ENCODE data around the gene AGR2.
"Not testable (repeated sequence)": the region's sequence is repeated elsewhere in the genome, so short reads cannot be mapped to it uniquely, and the experiment has no call there.

The AGR2 gene

GRCh38 chr7:16804674-16805439 is at the start of gene AGR2:
Gene AGR2 (minus strand): TSS chr7:16804999. CDS start chr7:16801796, 3,203 bp downstream.
- peak within 1 kb of the TSS; percentile 71 for H3K27ac ChIP-seq
- DNase-seq (ENCODE audit: low read depth, low spot score): peak; percentile 89

- DNase-seq (ENCODE audit: low read depth, low spot score); H3K27ac ChIP-seq: not testable (repeated sequence)
These were observed 48.4 kb upstream of the AGR2 start for GRCh38 chr7:16853189-16853588.

GRCh38 chr7:16851829-16852228 is 47.0 kb upstream of the AGR2 start:
- DNase-seq (ENCODE audit: low read depth, low spot score): no peak
- no peak overlapping the region for H3K27ac ChIP-seq

GRCh38 chr7:16850614-16851466 is 46.0 kb upstream of the AGR2 start:
- no peak overlapping the region for H3K27ac ChIP-seq
- DNase-seq (ENCODE audit: low read depth, low spot score): no peak

DNA sequence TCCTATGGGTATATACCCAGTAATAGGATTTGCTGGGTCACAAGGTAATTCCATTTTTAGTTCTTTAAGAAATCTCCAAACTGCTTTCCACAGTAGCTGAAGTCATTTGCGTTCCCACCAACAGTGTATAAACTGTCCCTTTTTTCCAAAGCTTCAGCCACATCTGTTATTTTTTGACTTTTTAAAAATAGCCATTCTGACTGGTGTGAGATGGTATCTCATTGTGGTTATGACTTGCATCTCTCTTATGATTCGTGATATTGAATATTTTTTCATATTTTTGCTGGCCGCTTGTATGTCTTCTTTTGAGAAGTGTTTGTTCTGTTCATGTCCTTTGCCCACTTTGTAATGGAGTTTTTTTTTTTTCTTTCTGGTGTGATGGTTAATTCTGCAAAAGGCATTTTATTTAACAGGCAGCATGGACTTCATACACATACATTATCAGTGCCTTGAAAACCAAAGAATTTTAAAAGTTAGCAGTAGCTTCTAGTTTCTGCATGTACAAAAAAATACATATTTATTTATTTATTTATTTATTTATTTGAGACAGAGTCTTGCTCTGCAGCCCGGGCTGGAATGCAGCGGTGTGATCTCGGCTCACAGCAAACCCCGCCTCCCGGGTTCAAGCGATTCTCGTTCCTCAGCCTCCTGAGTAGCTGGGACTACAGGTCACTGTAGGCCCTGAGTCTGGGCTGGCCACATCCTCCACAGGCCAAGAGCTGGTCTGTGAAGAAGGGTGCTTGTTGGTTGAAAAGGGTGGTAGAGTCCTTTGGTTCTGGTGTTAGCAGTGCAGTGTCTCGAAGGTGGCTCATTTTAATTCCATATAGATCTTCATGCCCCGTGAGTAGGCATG is 44.7 kb upstream of the AGR2 start:
- DNase-seq (ENCODE audit: low read depth, low spot score): no peak
- no peak overlapping the region for H3K27ac ChIP-seq

- peak; percentile 24 for DNase-seq (ENCODE audit: low read depth, low spot score)
- peak overlapping the region; percentile 22 for H3K27ac ChIP-seq
These were observed 42.6 kb upstream of the AGR2 start for GRCh38 chr7:16847381-16847860.

GRCh38 chr7:16846601-16847165 is 41.9 kb upstream of the AGR2 start:
- peak overlapping the region; percentile 22 for H3K27ac ChIP-seq
- DNase-seq (ENCODE audit: low read depth, low spot score): no peak

- H3K27ac ChIP-seq: no peak overlapping the region
- DNase-seq (ENCODE audit: low read depth, low spot score): no peak
These were observed 40.9 kb upstream of the AGR2 start for GRCh38 chr7:16845746-16846145.

GRCh38 chr7:16841681-16842080 is 36.9 kb upstream of the AGR2 start:
- no peak for DNase-seq (ENCODE audit: low read depth, low spot score)
- no peak overlapping the region for H3K27ac ChIP-seq

DNA sequence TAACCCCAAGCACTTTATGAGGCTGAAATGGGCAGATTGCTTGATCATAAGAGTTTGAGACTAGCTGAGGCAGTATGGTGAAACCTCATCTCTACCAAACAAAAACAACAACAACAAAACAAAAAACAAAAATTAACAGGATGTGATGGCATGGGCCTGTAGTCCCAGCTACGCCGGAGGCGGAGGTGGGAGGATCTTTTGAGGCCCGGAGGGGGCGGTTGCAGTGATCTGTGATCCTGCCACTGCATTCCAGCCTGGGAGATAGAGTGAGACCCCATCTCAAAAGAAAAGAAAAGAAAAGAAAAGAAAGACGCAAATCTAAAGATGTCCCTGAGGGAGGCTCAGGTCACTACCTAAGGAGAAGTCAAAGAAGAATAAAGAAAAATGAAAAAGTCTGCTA is 35.3 kb upstream of the AGR2 start:
- no peak for DNase-seq (ENCODE audit: low read depth, low spot score)
- H3K27ac ChIP-seq: no peak overlapping the region

- no peak overlapping the region for H3K27ac ChIP-seq
These were observed 34.8 kb upstream of the AGR2 start for GRCh38 chr7:16839646-16840045.

DNA sequence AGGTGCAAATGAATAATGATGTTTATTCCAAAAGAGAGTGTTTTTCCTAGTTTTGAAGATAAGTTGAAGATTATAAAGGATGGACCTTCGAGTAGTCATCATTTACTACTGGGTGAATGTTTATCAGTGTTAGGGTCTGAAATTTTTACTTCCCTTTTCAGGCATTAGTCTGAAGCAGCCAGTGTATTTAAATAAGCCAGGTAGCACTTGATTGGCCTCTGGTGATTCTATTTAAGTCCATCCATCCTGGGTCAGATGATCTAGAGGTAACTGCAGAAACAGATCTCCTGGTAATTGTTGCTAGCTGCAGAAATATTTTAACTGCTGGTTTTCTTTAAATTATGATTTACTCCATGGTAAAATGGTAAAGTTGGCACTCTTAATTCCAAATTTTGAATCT is 34.1 kb upstream of the AGR2 start:
- H3K27ac ChIP-seq: no peak overlapping the region
- no peak for DNase-seq (ENCODE audit: low read depth, low spot score)

More at GRCh38 chr7:16839646-16840045, 34.8 kb upstream of the AGR2 start:
- no peak for DNase-seq (ENCODE audit: low read depth, low spot score)

- no peak overlapping the region for H3K27ac ChIP-seq
- no peak for DNase-seq (ENCODE audit: low read depth, low spot score)
These were observed 33.6 kb upstream of the AGR2 start for GRCh38 chr7:16838386-16838785.

DNA sequence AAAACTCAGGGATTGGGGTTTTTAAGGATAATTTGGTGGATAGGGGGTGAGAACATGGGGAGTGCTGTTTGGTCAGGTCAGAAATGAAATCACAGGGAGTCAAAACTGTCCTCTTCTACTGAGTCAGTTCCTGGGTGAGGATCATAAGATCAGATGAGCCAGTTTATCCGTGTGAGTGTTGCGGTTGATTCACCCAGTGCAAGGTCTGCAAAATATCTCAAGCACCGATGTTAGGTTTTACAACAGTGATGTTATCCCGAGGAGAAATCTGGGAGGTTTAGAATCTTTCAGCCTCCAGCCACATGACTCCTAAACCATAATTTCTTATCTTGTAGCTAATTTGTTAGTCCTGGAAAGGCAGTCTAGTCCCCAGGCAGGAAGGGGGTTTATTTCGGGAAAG is 31.7 kb upstream of the AGR2 start:
- no peak for DNase-seq (ENCODE audit: low read depth, low spot score)

DNA sequence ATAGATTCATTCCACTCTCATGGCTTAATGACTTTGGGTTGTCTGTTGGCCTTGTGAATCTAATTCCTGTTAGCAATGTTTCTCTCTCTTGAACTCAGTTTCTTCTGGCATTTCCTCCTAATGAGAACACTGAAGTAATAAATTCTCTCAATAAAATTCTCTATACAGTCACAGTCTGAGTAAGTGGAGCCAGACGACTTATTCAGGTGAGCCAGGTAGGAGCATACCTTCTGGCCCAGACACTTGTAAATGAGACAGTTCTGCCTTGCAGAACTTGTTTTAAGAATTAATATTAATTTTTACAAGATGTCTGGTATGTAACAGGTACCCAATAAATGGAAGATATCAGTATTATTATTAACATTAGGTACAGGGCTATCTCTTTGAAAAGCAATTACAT is 28.6 kb upstream of the AGR2 start:
- H3K27ac ChIP-seq: no peak overlapping the region
- no peak for DNase-seq (ENCODE audit: low read depth, low spot score)

More for the DNA sequence above, 31.7 kb upstream of the AGR2 start:
- no peak overlapping the region for H3K27ac ChIP-seq

GRCh38 chr7:16826060-16826459 is 21.3 kb upstream of the AGR2 start:
- no peak for DNase-seq (ENCODE audit: low read depth, low spot score)
- no peak overlapping the region for H3K27ac ChIP-seq

GRCh38 chr7:16822029-16822428 is 17.2 kb upstream of the AGR2 start:
- no peak overlapping the region for H3K27ac ChIP-seq
- DNase-seq (ENCODE audit: low read depth, low spot score): no peak

DNA sequence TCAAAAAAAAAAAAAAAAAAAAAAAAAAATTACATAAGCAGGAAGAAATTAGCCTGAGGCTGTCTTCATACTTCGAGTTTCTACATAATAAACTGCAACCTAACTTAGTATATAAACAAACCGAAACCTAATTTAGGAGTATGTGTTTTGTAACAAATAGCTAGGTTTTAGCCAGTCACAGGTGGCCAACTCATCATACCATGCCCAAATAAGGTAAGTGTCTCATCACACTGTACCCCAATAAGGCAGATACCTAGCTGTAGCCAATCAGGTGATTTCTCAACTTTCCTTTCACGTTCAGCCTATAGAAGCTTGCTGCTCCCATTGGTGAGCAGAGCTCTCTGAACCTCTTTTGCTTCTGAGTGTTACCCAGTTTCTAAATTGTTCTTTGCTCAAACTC is 13.9 kb upstream of the AGR2 start:
- DNase-seq (ENCODE audit: low read depth, low spot score): no peak
- H3K27ac ChIP-seq: no peak overlapping the region

- H3K27ac ChIP-seq: peak overlapping the region; percentile 39
- peak; percentile 81 for DNase-seq (ENCODE audit: low read depth, low spot score)
These were observed 12.7 kb upstream of the AGR2 start for GRCh38 chr7:16817536-16817935.

DNA sequence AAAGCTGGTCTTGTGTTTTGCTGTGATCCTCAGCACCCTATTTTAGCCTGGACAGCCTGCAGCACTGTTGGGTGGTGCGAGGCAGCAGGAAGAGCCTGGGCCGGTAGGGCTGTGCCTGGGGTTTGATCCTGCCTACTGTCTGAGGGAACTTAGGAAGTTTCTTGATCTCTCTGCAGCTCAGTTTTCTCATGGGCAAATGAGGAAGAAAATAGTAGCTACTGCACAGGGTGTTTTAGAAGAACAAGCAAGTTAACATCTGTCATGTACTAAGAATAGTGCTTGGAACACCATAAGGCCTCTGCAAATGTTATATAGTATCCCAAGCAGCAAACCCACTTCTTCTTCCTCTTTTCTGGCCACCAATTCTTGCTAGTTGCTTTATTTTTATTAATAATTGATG is 12.0 kb upstream of the AGR2 start:
- no peak overlapping the region for H3K27ac ChIP-seq
- no peak for DNase-seq (ENCODE audit: low read depth, low spot score)
